ENCODE measurements around the gene MSH4.
A peak's percentile ranks its signal among the peaks of the same experiment; 100 is the strongest.
"Not testable (repeated sequence)": the region's sequence is repeated elsewhere in the genome, so short reads cannot be mapped to it uniquely, and the experiment has no call there.

Gene MSH4

GRCh38 chr1:75812065-75812464 is 15.4 kb downstream of the MSH4 start:
- peak overlapping the region; percentile 76 for H3K27ac ChIP-seq
- TF ChIP-seq, protein P1, sequence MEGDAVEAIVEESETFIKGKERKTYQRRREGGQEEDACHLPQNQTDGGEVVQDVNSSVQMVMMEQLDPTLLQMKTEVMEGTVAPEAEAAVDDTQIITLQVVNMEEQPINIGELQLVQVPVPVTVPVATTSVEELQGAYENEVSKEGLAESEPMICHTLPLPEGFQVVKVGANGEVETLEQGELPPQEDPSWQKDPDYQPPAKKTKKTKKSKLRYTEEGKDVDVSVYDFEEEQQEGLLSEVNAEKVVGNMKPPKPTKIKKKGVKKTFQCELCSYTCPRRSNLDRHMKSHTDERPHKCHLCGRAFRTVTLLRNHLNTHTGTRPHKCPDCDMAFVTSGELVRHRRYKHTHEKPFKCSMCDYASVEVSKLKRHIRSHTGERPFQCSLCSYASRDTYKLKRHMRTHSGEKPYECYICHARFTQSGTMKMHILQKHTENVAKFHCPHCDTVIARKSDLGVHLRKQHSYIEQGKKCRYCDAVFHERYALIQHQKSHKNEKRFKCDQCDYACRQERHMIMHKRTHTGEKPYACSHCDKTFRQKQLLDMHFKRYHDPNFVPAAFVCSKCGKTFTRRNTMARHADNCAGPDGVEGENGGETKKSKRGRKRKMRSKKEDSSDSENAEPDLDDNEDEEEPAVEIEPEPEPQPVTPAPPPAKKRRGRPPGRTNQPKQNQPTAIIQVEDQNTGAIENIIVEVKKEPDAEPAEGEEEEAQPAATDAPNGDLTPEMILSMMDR (conservative IDR thresholded peaks at IDR 0.05), result no peak
- TF ChIP-seq ZFX (IDR thresholded peaks at IDR 0.05), result no peak

DNA sequence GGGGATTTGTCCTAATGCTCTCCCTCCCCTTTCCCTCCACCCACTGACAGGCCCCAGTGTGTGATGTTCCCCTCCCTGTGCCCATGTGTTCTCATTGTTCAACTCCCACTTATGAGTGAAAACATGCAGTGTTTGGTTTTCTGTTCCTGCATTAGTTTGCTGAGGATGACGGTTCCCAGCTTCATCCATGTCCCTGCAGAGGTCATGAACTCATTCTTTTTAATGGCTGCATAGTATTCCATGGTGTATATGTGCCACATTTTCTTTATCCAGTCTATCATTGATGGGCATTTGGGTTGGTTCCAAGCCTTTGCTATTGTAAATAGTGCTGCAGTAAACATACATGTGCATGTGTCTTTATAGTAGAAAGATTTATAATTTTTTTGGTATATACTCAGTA is 26.9 kb downstream of the MSH4 start:
- not testable (repeated sequence) for H3K27ac ChIP-seq

DNA sequence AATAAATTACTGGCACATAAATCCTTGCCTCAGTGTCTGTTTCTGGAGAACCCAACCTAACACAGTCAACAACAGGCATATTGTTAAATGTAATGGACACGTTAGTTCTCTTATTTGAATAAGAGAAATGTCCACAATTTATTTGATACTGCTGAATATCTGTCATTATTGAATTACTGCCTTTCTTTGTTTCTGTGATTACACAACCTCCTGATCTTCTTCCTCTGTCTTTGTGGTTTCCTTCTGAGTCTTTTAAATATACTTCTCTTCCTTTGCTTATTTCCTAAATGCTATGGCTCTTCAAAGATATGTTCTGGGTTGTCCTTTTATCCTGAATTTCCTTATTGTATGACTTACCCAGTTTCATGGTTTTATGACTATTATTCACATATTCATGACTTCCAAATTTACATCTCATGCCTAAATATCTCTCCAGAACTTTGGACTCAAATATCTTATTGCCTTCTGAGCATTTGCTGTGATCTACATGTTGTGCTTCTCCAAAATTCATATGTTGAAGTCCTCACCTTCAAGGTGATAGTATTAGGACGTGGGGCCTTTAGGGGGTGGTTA is 39.9 kb downstream of the MSH4 start:
- H3K27ac ChIP-seq, result no peak overlapping the region
- TF ChIP-seq, protein P1 (conservative IDR thresholded peaks at IDR 0.05), result no peak
- no peak for TF ChIP-seq ZFX (IDR thresholded peaks at IDR 0.05)

DNA sequence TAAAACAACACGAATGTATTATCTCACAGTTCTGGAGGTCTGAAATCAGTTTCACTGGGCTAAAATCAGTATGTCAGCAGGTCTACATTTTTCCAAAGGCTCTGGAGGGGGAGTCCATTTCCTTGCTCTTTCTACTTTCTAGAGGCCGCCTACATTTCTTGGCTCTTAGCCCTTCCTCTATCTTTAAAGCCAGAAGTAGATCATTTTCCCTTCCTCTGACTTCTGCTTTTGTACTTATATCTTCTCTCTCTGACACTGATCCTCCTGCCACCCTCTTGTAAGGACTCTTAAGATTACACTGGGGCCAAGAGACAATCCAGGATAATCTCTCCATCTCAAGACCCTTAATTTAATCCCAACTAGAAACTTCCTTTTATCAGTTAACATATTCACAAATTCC is 41.4 kb downstream of the MSH4 start:
- no peak overlapping the region for H3K27ac ChIP-seq
- TF ChIP-seq, protein P1 (conservative IDR thresholded peaks at IDR 0.05), result no peak
- no peak for TF ChIP-seq ZFX (IDR thresholded peaks at IDR 0.05)

DNA sequence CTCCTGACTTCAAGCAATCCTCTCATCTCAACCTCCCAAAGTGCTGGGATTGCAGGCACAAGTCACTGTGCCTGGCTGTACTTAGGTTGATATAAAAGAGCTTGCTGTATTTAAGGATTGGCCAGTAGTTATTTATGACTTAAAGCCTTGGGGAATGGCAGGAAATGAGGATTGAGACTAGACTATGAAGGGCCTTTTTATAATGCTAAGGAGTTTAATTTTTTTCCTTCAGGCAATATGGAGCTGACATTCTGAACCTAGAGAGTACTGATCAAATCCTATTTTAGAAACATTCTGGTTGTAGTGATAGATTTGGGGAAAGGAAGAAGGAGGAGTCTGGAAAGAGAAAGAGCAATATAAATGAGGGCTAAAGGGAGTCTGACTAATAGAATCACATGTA is 44.7 kb downstream of the MSH4 start:
- H3K27ac ChIP-seq, result no peak overlapping the region
- no peak for TF ChIP-seq ZFX (IDR thresholded peaks at IDR 0.05)
- TF ChIP-seq, protein P1 (conservative IDR thresholded peaks at IDR 0.05), result no peak

DNA sequence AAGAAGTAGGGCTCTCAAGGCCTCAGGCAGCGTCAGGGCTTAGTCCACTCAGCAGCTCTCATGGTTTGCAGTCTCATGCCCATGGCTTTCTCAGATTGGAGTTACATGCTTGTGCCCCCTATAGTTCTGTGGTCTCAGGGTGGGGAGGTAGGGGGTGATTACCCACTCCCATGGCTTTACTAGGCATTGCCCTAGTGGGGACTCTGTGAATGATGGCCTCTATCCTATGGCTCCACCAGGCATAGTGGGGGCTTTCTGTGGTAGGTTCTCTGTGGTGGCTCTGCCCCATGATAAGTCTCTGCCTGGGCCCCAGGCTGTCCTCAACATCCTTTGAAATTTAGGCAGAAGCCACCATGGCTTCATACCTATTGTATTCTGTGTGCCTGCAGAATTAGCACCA is 48.9 kb downstream of the MSH4 start:
- H3K27ac ChIP-seq, result no peak overlapping the region
- TF ChIP-seq ZFX (IDR thresholded peaks at IDR 0.05), result no peak
- TF ChIP-seq, protein P1 (conservative IDR thresholded peaks at IDR 0.05), result no peak

GRCh38 chr1:75855010-75855409 is 58.3 kb downstream of the MSH4 start:
- no peak overlapping the region for H3K27ac ChIP-seq
- TF ChIP-seq, protein P1 (conservative IDR thresholded peaks at IDR 0.05), result no peak
- TF ChIP-seq ZFX (IDR thresholded peaks at IDR 0.05), result no peak

DNA sequence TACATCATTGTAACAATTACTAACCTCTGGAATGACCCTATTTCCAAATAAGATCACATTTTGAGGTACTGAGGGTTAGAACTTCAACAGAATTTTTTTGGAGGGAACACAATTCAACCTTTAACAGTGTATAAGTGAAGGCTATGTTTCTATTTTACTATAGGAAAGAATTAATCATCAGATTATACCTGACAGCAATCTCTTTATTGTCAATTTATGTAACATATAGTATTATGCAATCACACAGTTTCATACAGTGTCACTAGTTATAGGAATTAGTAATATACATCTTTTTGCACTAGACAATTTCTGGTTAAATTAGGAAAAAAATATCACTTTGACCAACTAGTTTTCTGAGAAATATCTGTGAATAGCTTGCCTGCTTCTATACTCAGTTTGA is 59.1 kb downstream of the MSH4 start:
- no peak overlapping the region for H3K27ac ChIP-seq
- no peak for TF ChIP-seq ZFX (IDR thresholded peaks at IDR 0.05)
- TF ChIP-seq, protein P1 (conservative IDR thresholded peaks at IDR 0.05), result no peak

All from C4-2B (cell line).